ENCODE measurements around the gene AIP.
A peak's percentile ranks its signal among the peaks of the same experiment; 100 is the strongest.

DNA sequence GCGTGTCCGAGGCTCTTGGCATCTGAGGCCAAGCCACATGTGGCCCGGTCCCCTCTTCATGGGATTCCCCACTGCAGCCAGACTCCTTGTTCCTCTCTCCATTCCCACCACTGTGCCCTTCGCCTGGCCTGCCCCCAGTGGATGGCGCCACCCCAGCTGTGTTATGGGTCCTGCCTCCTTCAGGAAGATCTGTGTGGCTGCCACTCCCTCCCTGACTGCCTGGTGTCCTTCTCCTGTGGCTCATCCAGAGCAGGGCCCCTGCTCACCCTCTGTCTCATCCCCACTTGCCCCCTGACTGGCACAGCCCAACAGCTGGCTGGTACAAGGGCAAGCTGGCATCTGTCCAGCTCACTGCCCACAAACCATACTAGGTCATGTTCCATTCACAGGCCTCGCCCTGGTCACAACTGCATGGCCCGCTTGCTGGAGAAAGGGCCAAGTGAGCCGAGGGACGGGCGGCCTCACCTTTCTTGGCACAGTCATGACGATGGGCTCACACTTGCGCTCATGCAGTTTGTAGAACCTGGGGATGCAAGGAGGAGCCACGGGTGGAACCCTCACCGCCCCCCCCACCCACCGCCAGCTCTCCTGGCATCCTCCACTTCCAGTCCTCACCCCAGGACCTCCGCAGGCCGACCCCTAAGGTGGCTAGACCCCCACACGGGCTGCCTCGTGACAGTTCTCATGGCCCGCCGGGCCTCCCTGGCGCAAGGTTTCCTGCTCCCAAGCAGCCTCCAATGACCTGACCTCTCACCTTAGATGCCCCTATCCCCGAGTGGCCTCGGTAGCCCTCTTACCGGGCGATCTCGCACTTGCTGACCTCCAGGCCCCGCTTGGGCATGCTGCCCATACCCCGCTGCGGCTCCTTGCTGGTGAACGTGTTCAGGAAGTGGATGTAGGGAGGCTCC, 43.3 kb upstream of the AIP start:
- TF ChIP-seq, protein P1, sequence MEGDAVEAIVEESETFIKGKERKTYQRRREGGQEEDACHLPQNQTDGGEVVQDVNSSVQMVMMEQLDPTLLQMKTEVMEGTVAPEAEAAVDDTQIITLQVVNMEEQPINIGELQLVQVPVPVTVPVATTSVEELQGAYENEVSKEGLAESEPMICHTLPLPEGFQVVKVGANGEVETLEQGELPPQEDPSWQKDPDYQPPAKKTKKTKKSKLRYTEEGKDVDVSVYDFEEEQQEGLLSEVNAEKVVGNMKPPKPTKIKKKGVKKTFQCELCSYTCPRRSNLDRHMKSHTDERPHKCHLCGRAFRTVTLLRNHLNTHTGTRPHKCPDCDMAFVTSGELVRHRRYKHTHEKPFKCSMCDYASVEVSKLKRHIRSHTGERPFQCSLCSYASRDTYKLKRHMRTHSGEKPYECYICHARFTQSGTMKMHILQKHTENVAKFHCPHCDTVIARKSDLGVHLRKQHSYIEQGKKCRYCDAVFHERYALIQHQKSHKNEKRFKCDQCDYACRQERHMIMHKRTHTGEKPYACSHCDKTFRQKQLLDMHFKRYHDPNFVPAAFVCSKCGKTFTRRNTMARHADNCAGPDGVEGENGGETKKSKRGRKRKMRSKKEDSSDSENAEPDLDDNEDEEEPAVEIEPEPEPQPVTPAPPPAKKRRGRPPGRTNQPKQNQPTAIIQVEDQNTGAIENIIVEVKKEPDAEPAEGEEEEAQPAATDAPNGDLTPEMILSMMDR (IDR thresholded peaks at IDR 0.05): peak in 2 of 6 experiments; percentile 13 to 22
- no peak for TF ChIP-seq POLR2A (IDR thresholded peaks at IDR 0.05)
